ENCODE measurements around the gene E4F1.

The E4F1 gene

DNA sequence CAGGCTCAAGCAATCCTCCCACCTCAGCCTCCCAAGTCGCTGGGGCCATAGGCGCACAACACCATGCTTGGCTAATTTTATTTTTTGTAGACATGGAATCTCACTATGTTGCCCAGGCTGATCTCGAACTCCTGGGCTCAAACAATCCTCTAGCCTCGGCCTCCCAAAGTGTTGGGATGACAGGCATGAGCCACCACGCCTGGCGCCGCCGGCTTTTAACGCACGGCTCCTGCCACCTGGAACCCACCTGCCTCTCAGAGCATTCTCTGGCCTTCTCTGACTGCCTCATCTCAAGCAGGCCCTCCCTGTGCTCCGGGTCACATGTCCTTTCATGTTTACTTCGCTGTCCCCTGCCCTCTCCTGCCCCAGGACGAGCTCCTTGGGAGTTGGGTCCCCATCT lies 37.3 kb upstream of the E4F1 start:
- no peak for ATAC-seq
- TF ChIP-seq ZFP3 (CRISPR knock-in tag; IDR thresholded peaks at IDR 0.05) (no peak), ZFP30 (CRISPR knock-in tag; IDR thresholded peaks at IDR 0.05) (no peak), GLIS3 (CRISPR knock-in tag; IDR thresholded peaks at IDR 0.05) (no peak), ISL1 (CRISPR knock-in tag; IDR thresholded peaks at IDR 0.05) (no peak), SNAI2 (CRISPR knock-in tag; IDR thresholded peaks at IDR 0.05) (no peak), ZNF8 (CRISPR knock-in tag; IDR thresholded peaks at IDR 0.05) (no peak), CSDC2 (CRISPR knock-in tag; IDR thresholded peaks at IDR 0.05) (no peak), RARB (CRISPR knock-in tag; IDR thresholded peaks at IDR 0.05) (no peak), TCF4 (CRISPR knock-in tag; IDR thresholded peaks at IDR 0.05; ENCODE audit: borderline replicate concordance) (no peak)
- TF ChIP-seq, protein P1, sequence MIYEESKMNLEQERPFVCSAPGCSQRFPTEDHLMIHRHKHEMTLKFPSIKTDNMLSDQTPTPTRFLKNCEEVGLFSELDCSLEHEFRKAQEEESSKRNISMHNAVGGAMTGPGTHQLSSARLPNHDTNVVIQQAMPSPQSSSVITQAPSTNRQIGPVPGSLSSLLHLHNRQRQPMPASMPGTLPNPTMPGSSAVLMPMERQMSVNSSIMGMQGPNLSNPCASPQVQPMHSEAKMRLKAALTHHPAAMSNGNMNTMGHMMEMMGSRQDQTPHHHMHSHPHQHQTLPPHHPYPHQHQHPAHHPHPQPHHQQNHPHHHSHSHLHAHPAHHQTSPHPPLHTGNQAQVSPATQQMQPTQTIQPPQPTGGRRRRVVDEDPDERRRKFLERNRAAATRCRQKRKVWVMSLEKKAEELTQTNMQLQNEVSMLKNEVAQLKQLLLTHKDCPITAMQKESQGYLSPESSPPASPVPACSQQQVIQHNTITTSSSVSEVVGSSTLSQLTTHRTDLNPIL (CRISPR knock-in tag; IDR thresholded peaks at IDR 0.05; ENCODE audit: low read depth): no peak
- TF ChIP-seq, protein P2, sequence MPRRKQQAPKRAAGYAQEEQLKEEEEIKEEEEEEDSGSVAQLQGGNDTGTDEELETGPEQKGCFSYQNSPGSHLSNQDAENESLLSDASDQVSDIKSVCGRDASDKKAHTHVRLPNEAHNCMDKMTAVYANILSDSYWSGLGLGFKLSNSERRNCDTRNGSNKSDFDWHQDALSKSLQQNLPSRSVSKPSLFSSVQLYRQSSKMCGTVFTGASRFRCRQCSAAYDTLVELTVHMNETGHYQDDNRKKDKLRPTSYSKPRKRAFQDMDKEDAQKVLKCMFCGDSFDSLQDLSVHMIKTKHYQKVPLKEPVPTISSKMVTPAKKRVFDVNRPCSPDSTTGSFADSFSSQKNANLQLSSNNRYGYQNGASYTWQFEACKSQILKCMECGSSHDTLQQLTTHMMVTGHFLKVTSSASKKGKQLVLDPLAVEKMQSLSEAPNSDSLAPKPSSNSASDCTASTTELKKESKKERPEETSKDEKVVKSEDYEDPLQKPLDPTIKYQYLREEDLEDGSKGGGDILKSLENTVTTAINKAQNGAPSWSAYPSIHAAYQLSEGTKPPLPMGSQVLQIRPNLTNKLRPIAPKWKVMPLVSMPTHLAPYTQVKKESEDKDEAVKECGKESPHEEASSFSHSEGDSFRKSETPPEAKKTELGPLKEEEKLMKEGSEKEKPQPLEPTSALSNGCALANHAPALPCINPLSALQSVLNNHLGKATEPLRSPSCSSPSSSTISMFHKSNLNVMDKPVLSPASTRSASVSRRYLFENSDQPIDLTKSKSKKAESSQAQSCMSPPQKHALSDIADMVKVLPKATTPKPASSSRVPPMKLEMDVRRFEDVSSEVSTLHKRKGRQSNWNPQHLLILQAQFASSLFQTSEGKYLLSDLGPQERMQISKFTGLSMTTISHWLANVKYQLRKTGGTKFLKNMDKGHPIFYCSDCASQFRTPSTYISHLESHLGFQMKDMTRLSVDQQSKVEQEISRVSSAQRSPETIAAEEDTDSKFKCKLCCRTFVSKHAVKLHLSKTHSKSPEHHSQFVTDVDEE (CRISPR knock-in tag; IDR thresholded peaks at IDR 0.05): no peak
- TF ChIP-seq, protein P3, sequence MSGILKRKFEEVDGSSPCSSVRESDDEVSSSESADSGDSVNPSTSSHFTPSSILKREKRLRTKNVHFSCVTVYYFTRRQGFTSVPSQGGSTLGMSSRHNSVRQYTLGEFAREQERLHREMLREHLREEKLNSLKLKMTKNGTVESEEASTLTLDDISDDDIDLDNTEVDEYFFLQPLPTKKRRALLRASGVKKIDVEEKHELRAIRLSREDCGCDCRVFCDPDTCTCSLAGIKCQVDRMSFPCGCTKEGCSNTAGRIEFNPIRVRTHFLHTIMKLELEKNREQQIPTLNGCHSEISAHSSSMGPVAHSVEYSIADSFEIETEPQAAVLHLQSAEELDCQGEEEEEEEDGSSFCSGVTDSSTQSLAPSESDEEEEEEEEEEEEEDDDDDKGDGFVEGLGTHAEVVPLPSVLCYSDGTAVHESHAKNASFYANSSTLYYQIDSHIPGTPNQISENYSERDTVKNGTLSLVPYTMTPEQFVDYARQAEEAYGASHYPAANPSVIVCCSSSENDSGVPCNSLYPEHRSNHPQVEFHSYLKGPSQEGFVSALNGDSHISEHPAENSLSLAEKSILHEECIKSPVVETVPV (CRISPR knock-in tag; IDR thresholded peaks at IDR 0.05): no peak
- TF ChIP-seq, protein P4, sequence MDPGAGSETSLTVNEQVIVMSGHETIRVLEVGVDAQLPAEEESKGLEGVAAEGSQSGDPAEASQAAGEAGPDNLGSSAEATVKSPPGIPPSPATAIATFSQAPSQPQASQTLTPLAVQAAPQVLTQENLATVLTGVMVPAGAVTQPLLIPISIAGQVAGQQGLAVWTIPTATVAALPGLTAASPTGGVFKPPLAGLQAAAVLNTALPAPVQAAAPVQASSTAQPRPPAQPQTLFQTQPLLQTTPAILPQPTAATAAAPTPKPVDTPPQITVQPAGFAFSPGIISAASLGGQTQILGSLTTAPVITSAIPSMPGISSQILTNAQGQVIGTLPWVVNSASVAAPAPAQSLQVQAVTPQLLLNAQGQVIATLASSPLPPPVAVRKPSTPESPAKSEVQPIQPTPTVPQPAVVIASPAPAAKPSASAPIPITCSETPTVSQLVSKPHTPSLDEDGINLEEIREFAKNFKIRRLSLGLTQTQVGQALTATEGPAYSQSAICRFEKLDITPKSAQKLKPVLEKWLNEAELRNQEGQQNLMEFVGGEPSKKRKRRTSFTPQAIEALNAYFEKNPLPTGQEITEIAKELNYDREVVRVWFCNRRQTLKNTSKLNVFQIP (CRISPR knock-in tag; IDR thresholded peaks at IDR 0.05; ENCODE audit: borderline replicate concordance, low read depth): no peak
- TF ChIP-seq, protein P5, sequence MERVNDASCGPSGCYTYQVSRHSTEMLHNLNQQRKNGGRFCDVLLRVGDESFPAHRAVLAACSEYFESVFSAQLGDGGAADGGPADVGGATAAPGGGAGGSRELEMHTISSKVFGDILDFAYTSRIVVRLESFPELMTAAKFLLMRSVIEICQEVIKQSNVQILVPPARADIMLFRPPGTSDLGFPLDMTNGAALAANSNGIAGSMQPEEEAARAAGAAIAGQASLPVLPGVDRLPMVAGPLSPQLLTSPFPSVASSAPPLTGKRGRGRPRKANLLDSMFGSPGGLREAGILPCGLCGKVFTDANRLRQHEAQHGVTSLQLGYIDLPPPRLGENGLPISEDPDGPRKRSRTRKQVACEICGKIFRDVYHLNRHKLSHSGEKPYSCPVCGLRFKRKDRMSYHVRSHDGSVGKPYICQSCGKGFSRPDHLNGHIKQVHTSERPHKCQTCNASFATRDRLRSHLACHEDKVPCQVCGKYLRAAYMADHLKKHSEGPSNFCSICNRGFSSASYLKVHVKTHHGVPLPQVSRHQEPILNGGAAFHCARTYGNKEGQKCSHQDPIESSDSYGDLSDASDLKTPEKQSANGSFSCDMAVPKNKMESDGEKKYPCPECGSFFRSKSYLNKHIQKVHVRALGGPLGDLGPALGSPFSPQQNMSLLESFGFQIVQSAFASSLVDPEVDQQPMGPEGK (CRISPR knock-in tag; IDR thresholded peaks at IDR 0.05; ENCODE audit: borderline replicate concordance): no peak

DNA sequence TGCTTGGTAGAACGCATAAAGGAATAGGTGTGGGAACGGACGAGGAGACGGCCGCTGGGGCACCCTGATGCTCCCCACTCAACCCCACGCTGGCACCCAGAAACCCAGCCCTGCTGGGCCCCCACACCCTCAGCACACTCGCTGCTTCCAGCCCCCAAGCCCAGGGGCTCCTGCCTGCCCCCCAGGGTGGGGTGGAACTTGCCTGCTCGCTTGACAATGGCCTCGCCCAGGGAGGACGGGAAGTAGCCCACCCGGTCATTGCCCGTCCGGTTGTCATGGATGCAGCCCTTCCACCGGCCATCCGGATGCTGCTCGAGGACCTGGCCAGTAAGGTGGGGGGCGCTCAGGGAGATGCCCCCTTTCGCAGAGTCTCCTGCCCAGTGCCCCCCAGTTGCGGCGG lies 36.9 kb upstream of the E4F1 start:
- TF ChIP-seq ARNTL (CRISPR knock-in tag; IDR thresholded peaks at IDR 0.05; ENCODE audit: borderline replicate concordance, low read depth): no peak
- TF ChIP-seq ESRRG (CRISPR knock-in tag; IDR thresholded peaks at IDR 0.05): no peak
- TF ChIP-seq ZNF70 (CRISPR knock-in tag; IDR thresholded peaks at IDR 0.05): no peak
- TF ChIP-seq, protein P5 (CRISPR knock-in tag; IDR thresholded peaks at IDR 0.05; ENCODE audit: borderline replicate concordance): no peak
- TF ChIP-seq, protein P3 (CRISPR knock-in tag; IDR thresholded peaks at IDR 0.05): no peak
- TF ChIP-seq ZFP30 (CRISPR knock-in tag; IDR thresholded peaks at IDR 0.05): no peak
- TF ChIP-seq ISL1 (CRISPR knock-in tag; IDR thresholded peaks at IDR 0.05): no peak
- TF ChIP-seq TCF4 (CRISPR knock-in tag; IDR thresholded peaks at IDR 0.05; ENCODE audit: borderline replicate concordance): no peak
- no peak for TF ChIP-seq RARB (CRISPR knock-in tag; IDR thresholded peaks at IDR 0.05)
- TF ChIP-seq ZFP3 (CRISPR knock-in tag; IDR thresholded peaks at IDR 0.05): no peak
- no peak for TF ChIP-seq BACH2 (CRISPR knock-in tag; IDR thresholded peaks at IDR 0.05; ENCODE audit: borderline replicate concordance)
- TF ChIP-seq SNAI2 (CRISPR knock-in tag; IDR thresholded peaks at IDR 0.05): no peak
- TF ChIP-seq, protein P2 (CRISPR knock-in tag; IDR thresholded peaks at IDR 0.05): no peak
- TF ChIP-seq ZNF8 (CRISPR knock-in tag; IDR thresholded peaks at IDR 0.05): no peak
- TF ChIP-seq TOX (CRISPR knock-in tag; IDR thresholded peaks at IDR 0.05; ENCODE audit: borderline replicate concordance): no peak
- no peak for TF ChIP-seq CSDC2 (CRISPR knock-in tag; IDR thresholded peaks at IDR 0.05)
- TF ChIP-seq PPARA (CRISPR knock-in tag; IDR thresholded peaks at IDR 0.05; ENCODE audit: borderline replicate concordance): no peak
- no peak for ATAC-seq
